NCI-H187 treated with DMSO at 0.1 percent for 48 hours (cell line): ENCODE results near the gene COMMD3.
"Not testable (repeated sequence)": the region's sequence is repeated elsewhere in the genome, so short reads cannot be mapped to it uniquely, and the experiment has no call there.

ENCODE experiments used
- DNase-seq: peaks from one replicate; lab custom pipeline; 2025; lab: John Stamatoyannopoulos, UW

Gene COMMD3

GRCh38 chr10:22316286-22317075 is at the start of gene COMMD3:
COMMD3 (plus strand) TSS chr10:22316388; CDS start chr10:22316418, 30 bp downstream.
- DNase-seq = no peak

GRCh38 chr10:22268503-22268902 is 47.7 kb upstream of the COMMD3 start:
- no peak for DNase-seq

GRCh38 chr10:22271786-22272185 is 44.4 kb upstream of the COMMD3 start:
- no peak for DNase-seq

GRCh38 chr10:22278441-22278782 is 37.8 kb upstream of the COMMD3 start:
- no peak for DNase-seq

GRCh38 chr10:22280078-22280477 is 36.1 kb upstream of the COMMD3 start:
- no peak for DNase-seq

GRCh38 chr10:22285130-22285529 is 31.1 kb upstream of the COMMD3 start:
- DNase-seq = no peak

GRCh38 chr10:22293747-22294404 is 22.3 kb upstream of the COMMD3 start:
- DNase-seq = no peak

GRCh38 chr10:22294694-22295093 is 21.5 kb upstream of the COMMD3 start:
- DNase-seq = no peak

- DNase-seq = no peak
These were observed 15.0 kb upstream of the COMMD3 start for GRCh38 chr10:22301193-22301592.

- DNase-seq = no peak
These were observed 12.7 kb upstream of the COMMD3 start for GRCh38 chr10:22303461-22303860.

- DNase-seq = no peak
These were observed 10.5 kb upstream of the COMMD3 start for GRCh38 chr10:22305721-22306120.

GRCh38 chr10:22308390-22308789 is 7.8 kb upstream of the COMMD3 start:
- no peak for DNase-seq

- DNase-seq = no peak
These were observed 6.8 kb upstream of the COMMD3 start for GRCh38 chr10:22309180-22310000.

- DNase-seq = not testable (repeated sequence)
These were observed 6.2 kb upstream of the COMMD3 start for GRCh38 chr10:22310012-22310411.

GRCh38 chr10:22310928-22311327 is 5.3 kb upstream of the COMMD3 start:
- DNase-seq = no peak

GRCh38 chr10:22314852-22315251 is 1.3 kb upstream of the COMMD3 start:
- DNase-seq = no peak

- DNase-seq = no peak
These were observed 518 bp upstream of the COMMD3 start for GRCh38 chr10:22315455-22316285.

GRCh38 chr10:22317076-22317370 is 835 bp downstream of the COMMD3 start:
- DNase-seq = no peak

- no peak for DNase-seq
These were observed 1.8 kb downstream of the COMMD3 start for GRCh38 chr10:22317771-22318565.

GRCh38 chr10:22318772-22319171 is 2.6 kb downstream of the COMMD3 start:
- no peak for DNase-seq

GRCh38 chr10:22319547-22319979 is 3.4 kb downstream of the COMMD3 start:
- DNase-seq = no peak
